Adrenal gland (tissue), 12 donors: ENCODE results near the gene GCGR. TPM values are rescaled to one million over a fixed set of nuclear protein-coding genes. Genes with fewer than 3 reads are reported as not detected.
A peak's percentile ranks its signal among the peaks of the same experiment; 100 is the strongest.

Source experiments
- DNase-seq, 7 donors: peaks; one replicate each; pipeline ENCODE4 v3.0.0-alpha.2; 2019 to 2020
- H3K27ac ChIP-seq, 5 donors: fragments of 200-600 bp; sonication (generic) in 4 of 5; 1 replicate in 3 of 5; 2 replicates in 2 of 5; pipeline versions ENCODE4 v1.5.1 to v1.8.0; 2016 to 2020; ENCODE audit warnings: mild to moderate bottlenecking in 1 of 5
- H3K27me3 ChIP-seq: fragments of 200-600 bp; 2 replicates; pipeline ENCODE4 v1.8.0; 2021
- H3K36me3 ChIP-seq, 2 donors: fragments of 200-600 bp; replicated peaks in 1 of 2; 1 replicate in 1 of 2; 2 replicates in 1 of 2; pipeline versions ENCODE4 v1.5.1 to v1.8.0; 2018 to 2022
- H3K4me1 ChIP-seq, 2 donors: fragments of 200-600 bp; replicated peaks in 1 of 2; 1 replicate in 1 of 2; 2 replicates in 1 of 2; pipeline versions ENCODE4 v1.5.1 to v1.8.0; 2018 to 2021
- H3K4me3 ChIP-seq, 4 donors: fragments of 200-600 bp; sonication (generic) in 3 of 4; one replicate each; pipeline ENCODE4 v1.5.1; 2016 to 2018
- H3K9me3 ChIP-seq, 3 donors: fragments of 200-600 bp; sonication (generic) in 1 of 3; replicated peaks in 1 of 3; 1 replicate in 2 of 3; 2 replicates in 1 of 3; pipeline versions ENCODE4 v1.5.1 to v1.8.0; 2016 to 2021
- CTCF ChIP-seq, 6 experiments: fragments of 450-650 bp in 4 of 6; fragments of 200-600 bp in 2 of 6; sonication (generic) in 1 of 6; IDR thresholded peaks; 1 replicate in 5 of 6; 2 replicates in 1 of 6; pipeline versions ENCODE4 v1.5.1 to v1.8.0; 2016 to 2021; ENCODE audit warnings: antibody characterized with exemption in 6 of 6, mild to moderate bottlenecking in 2 of 6, moderate library complexity in 1 of 6
- POLR2A ChIP-seq, 2 donors: fragments of 450-650 bp; IDR thresholded peaks; one replicate each; pipeline ENCODE4 v1.6.1; 2017; ENCODE audit warnings: antibody characterized with exemption in 2 of 2, mild to moderate bottlenecking in 2 of 2, moderate library complexity in 1 of 2
- WGBS, 4 donors: extraction: QIAGEN DNeasy Blood & Tissue Kit in 2 of 4; methylation state at CpG; one replicate each; pipeline versions ENCODE4 v1.1.5 to v1.1.7; 2013 to 2017; 5-methylcytosine and 5-hydroxymethylcytosine counted together
- intact Hi-C, 2 donors: fragments of 100-400 bp; cut with DNase I; formaldehyde crosslinking; loops; one replicate each; pipeline versions ENCODE4 v1.14.1 to v1.15.0; 2022 to 2023
- polyA plus RNA-seq, 3 donors: library from polyadenylated mRNA; stranded (reverse); fragments of 200-250 nt in 2 of 3; fragments of 350-450 nt in 1 of 3; fragmentation: Illumina TruSeq in 1 of 3; extraction: RNeasy Lipid Tissue Mini Kit (QIAGEN cat#74804) in 1 of 3; gene quantifications; one replicate each; pipeline ENCODE4 v1.2.3, GENCODE V29; 2013 to 2014
- total RNA-seq, 9 donors: library from RNA; depleted of rRNA in 4 of 9; stranded (reverse); fragments of >200 nt in 4 of 9; fragments of 120-200 nt in 1 of 9; fragmentation: NEBNext Ultra II Directional in 1 of 9; extraction: Animal tissue kit (Norgen Biotek cat#: 25700) in 1 of 9; gene quantifications; one replicate each; pipeline versions ENCODE4 v1.1.0 to v1.2.4, GENCODE V29; 2013 to 2023
- donor health status: healthy with polysubstance abuse.
- donor health status: Bipolar disorder and iron deficiency.
- donor health status: DM: yes; HTN: yes; CAD: no.
- donor health status: DM: no; HTN: no; CAD: no.
- donor health status: DM: no; HTN: no; CAD: no.
- donor health status: DM: yes; HTN: yes; CAD: no.

The GCGR gene
- total and polyA plus RNA-seq, 12 donors = 0.11 to 48.7 (median 2.1) TPM; not detected in 3

- Histone ChIP-seq H3K27me3 (no peaks in the 10 kb centered on the region), H3K36me3 (peaks cover 0 to 11% of the 10 kb centered on the region in 2 donors), H3K9me3 (no peaks in the 10 kb centered on the region), H3K4me3 (no peak overlapping the region), H3K27ac (peak overlapping the region; percentile 77 to 93 (median 85)), H3K4me1 (peaks cover 14 to 15% of the 10 kb centered on the region in 2 donors)
- DNase-seq = no peak
- intact Hi-C loops = loop anchor here in 1 of 2 donors (5.0 kb wide), 1 partner anchor 35 kb away; no protein-coding TSS in a partner anchor
- TF ChIP-seq POLR2A (IDR thresholded peaks at IDR 0.05) (no peak), CTCF (IDR thresholded peaks at IDR 0.05) (no peak)
- 80 to 93% (median 86%) methylated on average over 3 to 8 of the region's 8 CpGs; no CpG with 5 or more reads in 1 of the 4 donors for WGBS, 4 donors
Observed at GRCh38 chr17:81822312-81822637, 18.3 kb downstream of the GCGR start.

DNA sequence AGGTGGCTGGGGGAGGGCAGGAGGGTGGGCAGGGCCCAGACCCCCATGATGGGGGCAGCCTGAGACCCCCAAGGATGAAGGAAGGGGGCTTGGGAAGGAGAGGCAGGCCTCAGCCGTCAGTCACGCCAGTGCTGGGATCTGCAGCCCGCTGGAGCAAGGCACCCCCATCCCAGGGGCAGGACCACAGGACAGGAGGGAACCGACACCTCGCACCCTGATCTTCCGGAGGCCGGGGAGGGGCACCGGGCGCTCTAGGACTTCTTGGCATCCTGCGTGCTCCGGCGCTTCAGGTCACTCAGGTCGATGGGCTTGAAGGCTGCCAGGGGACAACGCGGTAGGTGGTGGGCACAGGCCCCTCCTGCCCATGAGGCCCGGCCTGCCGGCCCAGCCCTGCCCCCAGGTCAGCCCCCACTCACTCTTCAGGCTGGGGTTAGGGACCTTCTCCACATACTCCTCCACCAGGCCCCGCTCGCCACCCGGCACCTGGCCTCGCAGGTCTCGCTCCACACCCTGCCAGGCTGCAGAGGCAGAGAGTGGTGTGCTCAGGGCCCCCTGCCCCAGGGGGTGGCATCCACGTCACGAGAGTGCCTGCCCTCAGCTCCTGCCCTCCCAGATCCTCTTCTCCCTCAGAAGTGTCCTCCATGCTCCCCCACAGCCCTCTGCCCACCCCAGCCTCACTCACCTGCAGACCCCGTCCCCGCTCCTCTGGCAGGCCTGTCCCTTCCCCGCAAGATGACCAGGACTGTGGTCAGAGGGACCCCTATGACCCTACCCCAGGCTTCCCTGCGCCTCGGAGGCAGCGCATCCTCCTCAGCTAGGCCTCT, 19.3 kb downstream of the GCGR start:
- H3K27ac ChIP-seq = peak overlapping the region in 3 of 5 donors; percentile 82 to 93 (median 92)
- WGBS, 4 donors = 92 to 98% (median 94%) methylated on average over 13 to 30 of the region's 30 CpGs

GRCh38 chr17:81823820-81824550, 20.0 kb downstream of the GCGR start:
- no peaks in the 10 kb centered on the region for H3K27me3 ChIP-seq
- H3K36me3 ChIP-seq = peaks cover 0 to 11% of the 10 kb centered on the region in 2 donors
- no peak for TF ChIP-seq CTCF (IDR thresholded peaks at IDR 0.05)
- no peak for TF ChIP-seq POLR2A (IDR thresholded peaks at IDR 0.05)
- 93 to 95% (median 95%) methylated on average over 16 to 33 of the region's 33 CpGs for WGBS, 4 donors
- DNase-seq = no peak
- H3K4me3 ChIP-seq = no peak overlapping the region
- H3K9me3 ChIP-seq = no peaks in the 10 kb centered on the region
- intact Hi-C loops = loop anchor here in 1 of 2 donors (5.0 kb wide), 1 partner anchor 33 kb away; no protein-coding TSS in a partner anchor
- peaks cover 14 to 20% of the 10 kb centered on the region in 2 donors for H3K4me1 ChIP-seq
- no peak overlapping the region for H3K27ac ChIP-seq

More for the DNA sequence above, 19.3 kb downstream of the GCGR start:
- Histone ChIP-seq H3K4me3 (no peak overlapping the region), H3K4me1 (peaks cover 14 to 15% of the 10 kb centered on the region in 2 donors), H3K36me3 (peaks cover 0 to 11% of the 10 kb centered on the region in 2 donors), H3K9me3 (no peaks in the 10 kb centered on the region), H3K27me3 (no peaks in the 10 kb centered on the region)
- no peak for DNase-seq
- TF ChIP-seq CTCF (IDR thresholded peaks at IDR 0.05) (no peak), POLR2A (IDR thresholded peaks at IDR 0.05) (no peak)
- intact Hi-C loops = loop anchor here in 1 of 2 donors (5.0 kb wide), 1 partner anchor 34 kb away; no protein-coding TSS in a partner anchor

- Histone ChIP-seq H3K9me3 (no peaks in the 10 kb centered on the region), H3K4me1 (peaks cover 14 to 20% of the 10 kb centered on the region in 2 donors), H3K27me3 (no peaks in the 10 kb centered on the region), H3K36me3 (peaks cover 0 to 11% of the 10 kb centered on the region in 2 donors), H3K4me3 (no peak overlapping the region), H3K27ac (no peak overlapping the region)
- intact Hi-C loops = loop anchor here in 1 of 2 donors (5.0 kb wide), 1 partner anchor 33 kb away; no protein-coding TSS in a partner anchor
- no peak for DNase-seq
- no peak for TF ChIP-seq CTCF (IDR thresholded peaks at IDR 0.05)
- no peak for TF ChIP-seq POLR2A (IDR thresholded peaks at IDR 0.05)
- WGBS, 4 donors = 60 to 100% (median 87%) methylated on average over 2 to 11 of the region's 11 CpGs
Observed at GRCh38 chr17:81824595-81824994, 20.6 kb downstream of the GCGR start.
